HG03378 (cell line): ENCODE measurements around the gene EID2B.
A peak's percentile ranks its signal among the peaks of the same experiment; 100 is the strongest.

Experiments used
- ATAC-seq: cut with Tn5 transposase; IDR thresholded peaks from one replicate; pipeline ENCODE4 v1.9.1; 2021; ENCODE audit warnings: mild to moderate bottlenecking, moderate library complexity; ENCODE audit not compliant: unreplicated experiment

The EID2B gene

GRCh38 chr19:39533003-39533512 is 406 bp upstream of the EID2B start:
- ATAC-seq: peak; percentile 22

GRCh38 chr19:39531834-39532232 is 819 bp downstream of the EID2B start:
- no peak for ATAC-seq

GRCh38 chr19:39525205-39525604 is 7.4 kb downstream of the EID2B start:
- no peak for ATAC-seq

DNA sequence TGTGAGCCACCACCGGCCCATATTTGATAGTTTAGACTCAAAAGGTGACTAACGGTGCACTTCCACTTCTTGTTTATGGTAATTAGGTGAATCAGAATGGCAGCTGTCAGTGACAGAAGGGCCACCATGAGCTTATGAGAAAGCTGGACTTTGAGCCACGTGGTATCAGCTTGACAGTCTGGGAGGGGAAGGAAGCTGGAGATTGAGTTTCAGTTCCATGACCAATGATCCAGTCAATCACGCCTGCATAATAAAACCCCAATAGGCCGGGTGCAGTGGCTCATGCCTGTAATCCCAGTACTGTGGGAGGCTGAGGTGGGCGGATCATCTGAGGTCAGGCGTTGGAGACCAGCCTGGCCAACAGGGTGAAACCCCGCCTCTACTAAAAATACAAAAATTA is 8.2 kb downstream of the EID2B start:
- no peak for ATAC-seq

GRCh38 chr19:39520541-39521484 is 11.8 kb downstream of the EID2B start:
- no peak for ATAC-seq

- no peak for ATAC-seq
Observed at GRCh38 chr19:39518975-39519374, 13.7 kb downstream of the EID2B start.

GRCh38 chr19:39518458-39518857 is 14.2 kb downstream of the EID2B start:
- no peak for ATAC-seq

- ATAC-seq: no peak
Observed at GRCh38 chr19:39517432-39517831, 15.2 kb downstream of the EID2B start.

GRCh38 chr19:39516270-39516669 is 16.4 kb downstream of the EID2B start:
- no peak for ATAC-seq

- ATAC-seq: no peak
Observed at GRCh38 chr19:39515551-39516191, 17.0 kb downstream of the EID2B start.

DNA sequence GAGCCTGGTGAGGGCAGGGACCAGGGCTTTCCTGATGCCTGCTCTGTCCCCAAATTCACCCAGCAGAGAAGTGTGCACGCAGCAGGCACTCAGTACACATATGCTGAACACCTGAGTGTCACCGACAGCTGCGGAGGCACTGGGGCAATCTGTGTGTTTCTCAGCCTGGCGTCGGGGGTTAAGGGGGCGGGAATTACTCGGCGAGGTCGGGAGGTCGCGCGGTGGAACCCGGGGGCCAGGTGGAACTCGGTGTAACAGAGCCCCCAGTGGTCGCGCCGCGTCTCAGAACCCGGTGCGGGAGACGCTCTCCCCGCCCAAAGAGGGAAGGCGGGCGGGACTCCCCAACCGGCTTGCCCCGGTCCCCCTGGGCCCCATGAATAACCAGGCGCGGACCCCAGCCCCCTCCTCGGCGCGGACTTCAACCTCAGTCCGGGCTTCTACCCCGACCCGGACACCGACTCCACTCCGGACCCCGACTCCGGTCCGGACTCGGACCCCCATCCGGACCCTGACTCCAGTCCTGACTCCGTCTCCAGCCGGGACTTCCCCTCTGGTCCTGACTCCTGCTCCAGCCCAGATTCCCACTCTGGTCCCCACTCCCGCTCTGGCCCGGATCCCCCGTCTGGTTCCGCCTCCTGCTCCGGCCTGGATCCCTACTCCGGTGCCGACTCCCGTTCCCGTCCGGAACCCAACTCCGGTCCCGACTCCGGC is 17.7 kb downstream of the EID2B start, which contains the start of gene SELENOV:
SELENOV (plus strand) TSS at position 300 of the 711 bp plus-strand sequence; CDS start at position 374, 74 bp downstream.
- ATAC-seq: no peak

DNA sequence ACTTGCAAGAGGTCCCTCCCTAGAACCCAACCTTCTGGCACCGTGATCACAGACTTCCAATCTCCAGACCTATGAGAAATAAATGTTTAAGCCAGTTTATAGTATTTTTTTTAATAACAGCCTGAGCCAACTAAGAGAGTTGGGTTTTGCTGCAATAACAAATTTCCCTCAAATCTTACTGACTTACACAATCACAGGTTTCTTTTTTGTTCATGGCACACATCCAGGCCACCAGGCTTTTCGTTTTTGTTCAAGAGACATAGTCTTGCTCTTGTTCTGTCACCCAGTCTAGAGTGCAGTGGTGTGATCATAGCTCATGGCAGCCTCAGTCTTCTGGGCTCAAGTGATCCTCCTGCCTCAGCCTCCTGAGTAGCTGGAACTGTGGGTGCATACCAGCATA is 19.7 kb downstream of the EID2B start:
- no peak for ATAC-seq

DNA sequence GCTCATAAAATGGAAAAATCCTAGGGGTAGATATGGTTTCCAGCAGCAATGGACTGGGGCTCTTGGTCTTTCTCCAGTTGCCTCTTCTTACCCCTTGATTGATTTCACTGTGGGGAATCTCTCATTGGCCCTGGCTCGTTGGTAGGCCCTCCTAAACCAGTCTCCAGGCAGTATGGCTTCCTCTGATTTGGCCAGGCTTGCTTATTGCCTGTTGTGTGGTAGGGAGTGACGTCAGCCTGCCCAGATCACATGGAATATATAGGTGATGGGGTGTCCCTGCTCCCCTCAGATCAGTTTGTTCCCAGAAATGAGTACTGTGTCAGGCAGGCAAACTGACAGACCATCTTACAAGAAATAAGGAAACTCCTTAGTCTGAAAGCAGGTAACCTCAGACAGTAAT is 23.4 kb downstream of the EID2B start:
- no peak for ATAC-seq

- no peak for ATAC-seq
Observed at GRCh38 chr19:39508629-39509028, 24.0 kb downstream of the EID2B start.

GRCh38 chr19:39507715-39508364 is 24.8 kb downstream of the EID2B start:
- no peak for ATAC-seq

- ATAC-seq: no peak
Observed at GRCh38 chr19:39506944-39507714, 25.5 kb downstream of the EID2B start.

DNA sequence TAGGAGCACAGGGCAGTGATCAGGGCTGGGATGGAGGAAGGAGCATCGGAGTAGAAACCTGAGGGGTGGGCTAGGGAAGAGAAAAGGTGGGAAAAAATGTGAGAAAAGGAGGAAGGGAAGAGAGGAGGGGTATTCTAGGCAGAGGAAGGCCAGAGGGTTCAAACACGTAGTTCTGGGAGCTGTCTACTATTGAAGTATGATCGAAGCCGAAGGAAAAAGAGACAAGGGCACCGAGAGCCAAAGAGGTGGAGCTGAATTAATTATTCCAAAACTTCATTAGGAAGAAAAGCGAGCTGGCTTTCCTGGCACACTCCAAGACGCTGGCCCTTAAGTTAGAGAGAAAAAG is 26.1 kb downstream of the EID2B start:
- no peak for ATAC-seq

GRCh38 chr19:39502640-39503417 is 29.8 kb downstream of the EID2B start:
- ATAC-seq: no peak

- ATAC-seq: no peak
Observed at GRCh38 chr19:39501340-39501739, 31.3 kb downstream of the EID2B start.
